ENCODE data around the gene INAFM1. TPM values are rescaled to one million over a fixed set of nuclear protein-coding genes. Genes with fewer than 3 reads are reported as not detected.

Gene INAFM1
- total RNA-seq, 3 donors from 2014 or later (not counting 1 experiment from before 2014, with no cell fraction given): 9.1 to 10.3 (median 9.5) TPM

DNA sequence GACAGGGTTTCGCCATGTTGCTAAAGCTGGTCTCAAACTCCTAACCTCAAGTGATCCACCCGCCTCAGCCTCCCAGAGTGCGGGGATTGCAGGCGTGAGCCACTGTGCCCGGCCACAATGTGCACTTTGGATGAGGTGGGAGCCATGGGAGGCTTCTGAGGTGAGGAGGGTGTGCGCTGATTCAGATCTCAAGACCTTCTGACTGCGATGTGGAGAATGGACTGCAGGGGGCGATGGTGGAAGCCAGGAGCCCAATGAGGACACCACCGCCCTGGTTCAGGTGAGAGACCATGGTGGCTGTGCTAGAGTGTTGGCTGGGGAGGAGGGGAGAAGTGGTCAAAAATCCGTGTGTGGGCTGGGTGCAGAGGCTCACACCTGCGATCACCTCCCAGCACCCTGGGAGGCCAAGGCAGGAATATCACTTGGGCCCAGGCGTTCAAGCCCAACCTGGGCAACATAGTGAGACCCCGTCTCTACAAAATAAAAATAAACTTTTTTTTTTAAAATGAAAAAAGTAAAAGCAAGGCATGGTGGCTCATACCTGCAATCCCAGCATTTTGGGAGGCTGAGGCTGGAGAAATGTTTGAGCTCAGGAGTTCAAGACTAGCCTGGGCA is 5.6 kb downstream of the INAFM1 start:
- no peak overlapping the region for H3K4me3 ChIP-seq (ENCODE audit: low read length)
- peak; percentile 24 for TF ChIP-seq CTCF (IDR thresholded peaks at IDR 0.05)
- H3K36me3 Mint-ChIP-seq: no peaks in the 10 kb centered on the region
- 86% methylated on average over 12 of the region's 13 CpGs for WGBS (ENCODE audit: insufficient coverage)
- DNase-seq (peak; percentile 38 to 71), ATAC-seq (peak; percentile 44 to 70 (median 61))
- peaks cover 8% of the 10 kb centered on the region for H3K4me1 ChIP-seq (ENCODE audit: control insufficient read depth, insufficient read depth, low read length)
- H3K36me3 ChIP-seq (ENCODE audit: control insufficient read depth, insufficient read depth, low read length): peaks cover 4% of the 10 kb centered on the region
- no peak overlapping the region for H3K27ac Mint-ChIP-seq
- intact Hi-C loops (cut with micrococcal nuclease): no loop called here
- no peaks in the 10 kb centered on the region for H3K9me3 ChIP-seq (ENCODE audit: control insufficient read depth, insufficient read depth, low read length)
- H3K9me3 Mint-ChIP-seq: no peaks in the 10 kb centered on the region
- H3K27ac ChIP-seq (ENCODE audit: low read length): no peak overlapping the region
- H3K27me3 ChIP-seq (ENCODE audit: control insufficient read depth, insufficient read depth, low read length): no peaks in the 10 kb centered on the region
- no peak overlapping the region for H3K4me3 Mint-ChIP-seq
- H3K4me1 Mint-ChIP-seq: peaks cover 7 to 23% of the 10 kb centered on the region in 2 donors
- H3K27me3 Mint-ChIP-seq (ENCODE audit: low read depth in 2 of 2): no peaks in the 10 kb centered on the region

DNA sequence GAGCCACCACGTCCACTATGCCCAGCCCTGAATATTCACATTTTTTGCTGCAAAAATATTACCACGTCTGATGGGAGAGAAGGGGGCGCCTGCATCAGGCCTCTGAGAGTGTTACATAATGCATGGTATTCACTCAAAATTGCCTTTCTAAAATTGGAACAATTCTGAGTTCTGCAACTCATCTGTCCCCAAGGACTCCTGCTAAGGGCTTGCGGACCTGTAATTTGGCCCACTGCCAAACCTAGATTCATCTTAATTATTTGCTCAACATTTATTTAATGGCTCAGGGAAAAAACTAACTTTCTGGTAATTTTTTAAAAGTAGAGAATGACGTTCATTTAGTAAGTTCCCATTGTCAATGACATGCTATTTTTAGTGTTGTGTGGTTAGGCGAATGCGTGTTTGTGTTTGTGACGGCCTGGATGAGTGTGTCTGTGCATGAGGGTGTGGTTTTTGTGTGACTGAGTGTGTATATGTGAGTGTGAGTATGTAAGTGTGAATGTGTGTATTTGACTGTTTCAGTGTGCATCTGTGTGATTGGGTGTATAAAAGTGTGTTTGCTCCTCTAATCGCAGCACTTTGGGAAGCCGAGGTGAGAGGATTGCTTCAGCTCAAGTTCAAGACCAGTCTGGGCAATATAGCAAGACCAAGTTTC is 8.8 kb downstream of the INAFM1 start:
- Mint-ChIP-seq H3K27me3 (ENCODE audit: low read depth in 2 of 2) (no peaks in the 10 kb centered on the region), H3K4me3 (no peak overlapping the region), H3K4me1 (peaks cover 0 to 15% of the 10 kb centered on the region in 2 donors), H3K36me3 (no peaks in the 10 kb centered on the region), H3K27ac (no peak overlapping the region), H3K9me3 (no peaks in the 10 kb centered on the region)
- ATAC-seq (no peak), DNase-seq (peak in 1 of 2 donors; percentile 1)
- Histone ChIP-seq H3K4me1 (ENCODE audit: control insufficient read depth, insufficient read depth, low read length) (peaks cover under 1% of the 10 kb centered on the region), H3K9me3 (ENCODE audit: control insufficient read depth, insufficient read depth, low read length) (no peaks in the 10 kb centered on the region), H3K36me3 (ENCODE audit: control insufficient read depth, insufficient read depth, low read length) (no peaks in the 10 kb centered on the region), H3K27ac (ENCODE audit: low read length) (no peak overlapping the region), H3K27me3 (ENCODE audit: control insufficient read depth, insufficient read depth, low read length) (no peaks in the 10 kb centered on the region), H3K4me3 (ENCODE audit: low read length) (no peak overlapping the region)
- TF ChIP-seq CTCF (IDR thresholded peaks at IDR 0.05): no peak
- intact Hi-C loops (cut with micrococcal nuclease): no loop called here
- whole genome bisulfite sequencing (ENCODE audit: insufficient coverage): 74% methylated on average over 10 of the region's 10 CpGs

- Histone ChIP-seq H3K27me3 (ENCODE audit: control insufficient read depth, insufficient read depth, low read length) (no peaks in the 10 kb centered on the region), H3K9me3 (ENCODE audit: control insufficient read depth, insufficient read depth, low read length) (no peaks in the 10 kb centered on the region), H3K36me3 (ENCODE audit: control insufficient read depth, insufficient read depth, low read length) (no peaks in the 10 kb centered on the region), H3K27ac (ENCODE audit: low read length) (no peak overlapping the region), H3K4me1 (ENCODE audit: control insufficient read depth, insufficient read depth, low read length) (peaks cover 3% of the 10 kb centered on the region), H3K4me3 (ENCODE audit: low read length) (no peak overlapping the region)
- ATAC-seq (peak in 2 of 3 donors; percentile 64 to 70), DNase-seq (peak in 1 of 2 donors; percentile 86)
- peak; percentile 76 for TF ChIP-seq CTCF (IDR thresholded peaks at IDR 0.05)
- Mint-ChIP-seq H3K4me1 (peaks cover 0 to 15% of the 10 kb centered on the region in 2 donors), H3K27me3 (ENCODE audit: low read depth in 2 of 2) (no peaks in the 10 kb centered on the region), H3K36me3 (no peaks in the 10 kb centered on the region), H3K4me3 (no peak overlapping the region), H3K9me3 (no peaks in the 10 kb centered on the region), H3K27ac (no peak overlapping the region)
- intact Hi-C loops (cut with micrococcal nuclease): no loop called here
- 50% methylated on average over 5 of the region's 9 CpGs for WGBS (ENCODE audit: insufficient coverage)
Measured at GRCh38 chr19:47284324-47284899, 9.7 kb downstream of the INAFM1 start.
